Measurements from ENCODE around the gene HES1. TPM values are rescaled to one million over a fixed set of nuclear protein-coding genes. Genes with fewer than 3 reads are reported as not detected.
A peak's percentile ranks its signal among the peaks of the same experiment; 100 is the strongest.

HES1 gene
- total RNA-seq, 4 donors from 2014 or later = 89.9 to 196 (median 104) TPM

DNA sequence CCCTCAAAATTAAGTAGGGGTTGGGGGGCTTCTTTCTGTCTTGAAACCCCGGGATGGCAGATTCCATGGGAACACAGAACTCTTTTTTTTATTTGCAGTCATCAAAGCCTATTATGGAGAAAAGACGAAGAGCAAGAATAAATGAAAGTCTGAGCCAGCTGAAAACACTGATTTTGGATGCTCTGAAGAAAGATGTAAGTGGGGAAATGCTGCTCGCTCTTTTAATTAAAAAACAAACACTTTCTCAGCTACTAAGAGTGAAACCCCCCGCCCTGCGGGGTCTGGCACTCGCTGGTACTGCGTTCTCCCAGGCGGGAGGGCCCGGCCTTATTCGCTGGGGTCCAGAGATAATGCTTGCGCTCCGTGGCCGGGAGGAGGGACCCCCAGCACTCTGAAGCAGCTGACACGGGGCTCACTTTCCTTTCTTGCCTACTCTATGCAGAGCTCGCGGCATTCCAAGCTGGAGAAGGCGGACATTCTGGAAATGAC lies 615 bp downstream of the HES1 start:
- TF ChIP-seq POLR2A (IDR thresholded peaks at IDR 0.05) (no peak), POLR2AphosphoS5 (IDR thresholded peaks at IDR 0.05) (no peak), EP300 (IDR thresholded peaks at IDR 0.05; ENCODE audit: low read depth) (no peak)
- TF ChIP-seq, protein P1, sequence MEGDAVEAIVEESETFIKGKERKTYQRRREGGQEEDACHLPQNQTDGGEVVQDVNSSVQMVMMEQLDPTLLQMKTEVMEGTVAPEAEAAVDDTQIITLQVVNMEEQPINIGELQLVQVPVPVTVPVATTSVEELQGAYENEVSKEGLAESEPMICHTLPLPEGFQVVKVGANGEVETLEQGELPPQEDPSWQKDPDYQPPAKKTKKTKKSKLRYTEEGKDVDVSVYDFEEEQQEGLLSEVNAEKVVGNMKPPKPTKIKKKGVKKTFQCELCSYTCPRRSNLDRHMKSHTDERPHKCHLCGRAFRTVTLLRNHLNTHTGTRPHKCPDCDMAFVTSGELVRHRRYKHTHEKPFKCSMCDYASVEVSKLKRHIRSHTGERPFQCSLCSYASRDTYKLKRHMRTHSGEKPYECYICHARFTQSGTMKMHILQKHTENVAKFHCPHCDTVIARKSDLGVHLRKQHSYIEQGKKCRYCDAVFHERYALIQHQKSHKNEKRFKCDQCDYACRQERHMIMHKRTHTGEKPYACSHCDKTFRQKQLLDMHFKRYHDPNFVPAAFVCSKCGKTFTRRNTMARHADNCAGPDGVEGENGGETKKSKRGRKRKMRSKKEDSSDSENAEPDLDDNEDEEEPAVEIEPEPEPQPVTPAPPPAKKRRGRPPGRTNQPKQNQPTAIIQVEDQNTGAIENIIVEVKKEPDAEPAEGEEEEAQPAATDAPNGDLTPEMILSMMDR (IDR thresholded peaks at IDR 0.05) = no peak
- DNase-seq = no peak
- peaks cover 10 to 70% (median 51%) of the 10 kb centered on the region in 4 donors for H3K4me1 ChIP-seq
- in situ Hi-C loops (cut with MboI; ENCODE audit: low pct_ligation_motif_present in 1 of 4, low pct_unique_long_range_greater_than_20kb in 1 of 4, low sequenced_read_pairs in 3 of 4) (loop anchor here (10.0 to 25.0 kb wide), 3 partner anchors 176 to 352 kb away; no protein-coding TSS in a partner anchor), intact Hi-C loops (cut with DNase I; ENCODE audit: low total_unique reads) (loop anchor here (2.0 to 10.0 kb wide), 4 partner anchors 136 to 349 kb away; no protein-coding TSS in a partner anchor)
- H3K9me3 ChIP-seq = no peaks in the 10 kb centered on the region
- H3K27ac ChIP-seq = peak overlapping the region; percentile 95 to 97 (median 96)
- no peaks in the 10 kb centered on the region for H3K36me3 ChIP-seq
- 0 to 9% methylated on average over 3 to 16 of the region's 17 CpGs for WGBS, 2 donors (ENCODE audit: low coverage in 1 of 2)
- peak overlapping the region; percentile 51 to 73 (median 60) for H3K4me3 ChIP-seq
- no peaks in the 10 kb centered on the region for H3K27me3 ChIP-seq

DNA sequence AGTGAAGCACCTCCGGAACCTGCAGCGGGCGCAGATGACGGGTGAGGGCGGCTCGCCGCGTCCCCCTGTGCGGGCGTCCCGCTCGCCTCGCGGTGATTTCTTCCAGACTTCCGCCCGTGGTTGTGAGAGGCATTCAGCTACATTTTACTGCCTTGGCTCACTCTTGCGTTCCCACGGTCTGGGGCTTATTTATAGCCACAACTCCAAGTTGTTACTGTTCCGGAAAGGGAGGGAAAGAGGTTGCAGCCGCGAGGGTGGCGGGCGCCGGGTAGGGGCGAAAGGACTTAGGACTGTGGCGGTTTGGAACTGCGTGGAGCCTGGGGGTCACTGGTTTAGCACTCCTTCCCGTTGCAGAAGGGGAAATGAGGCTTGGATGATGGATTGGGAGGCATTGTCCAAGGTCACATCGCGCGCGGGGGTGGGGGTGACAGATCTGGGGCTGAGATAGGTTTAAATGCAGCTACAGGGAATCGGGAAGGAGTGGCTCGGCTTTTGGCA lies 1.1 kb downstream of the HES1 start:
- intact Hi-C loops (cut with DNase I; ENCODE audit: low total_unique reads) (loop anchor here (2.0 to 10.0 kb wide), 4 partner anchors 135 to 350 kb away; no protein-coding TSS in a partner anchor), in situ Hi-C loops (cut with MboI; ENCODE audit: low pct_ligation_motif_present in 1 of 4, low pct_unique_long_range_greater_than_20kb in 1 of 4, low sequenced_read_pairs in 3 of 4) (loop anchor here (10.0 to 25.0 kb wide), 3 partner anchors 175 to 352 kb away; no protein-coding TSS in a partner anchor)
- TF ChIP-seq POLR2A (IDR thresholded peaks at IDR 0.05) (peak; percentile 56), EP300 (IDR thresholded peaks at IDR 0.05; ENCODE audit: low read depth) (peak; percentile 53), POLR2AphosphoS5 (IDR thresholded peaks at IDR 0.05) (peak; percentile 73 to 80 (median 79))
- TF ChIP-seq, protein P1 (IDR thresholded peaks at IDR 0.05) = no peak
- peak; percentile 69 for DNase-seq
- WGBS, 2 donors (ENCODE audit: low coverage in 1 of 2) = 0% methylated on average over 7 to 34 of the region's 34 CpGs
- no peaks in the 10 kb centered on the region for H3K9me3 ChIP-seq
- no peaks in the 10 kb centered on the region for H3K36me3 ChIP-seq
- peak overlapping the region; percentile 51 to 73 (median 60) for H3K4me3 ChIP-seq
- no peaks in the 10 kb centered on the region for H3K27me3 ChIP-seq
- peaks cover 15 to 70% (median 52%) of the 10 kb centered on the region in 4 donors for H3K4me1 ChIP-seq
- peak overlapping the region; percentile 95 to 97 (median 96) for H3K27ac ChIP-seq

DNA sequence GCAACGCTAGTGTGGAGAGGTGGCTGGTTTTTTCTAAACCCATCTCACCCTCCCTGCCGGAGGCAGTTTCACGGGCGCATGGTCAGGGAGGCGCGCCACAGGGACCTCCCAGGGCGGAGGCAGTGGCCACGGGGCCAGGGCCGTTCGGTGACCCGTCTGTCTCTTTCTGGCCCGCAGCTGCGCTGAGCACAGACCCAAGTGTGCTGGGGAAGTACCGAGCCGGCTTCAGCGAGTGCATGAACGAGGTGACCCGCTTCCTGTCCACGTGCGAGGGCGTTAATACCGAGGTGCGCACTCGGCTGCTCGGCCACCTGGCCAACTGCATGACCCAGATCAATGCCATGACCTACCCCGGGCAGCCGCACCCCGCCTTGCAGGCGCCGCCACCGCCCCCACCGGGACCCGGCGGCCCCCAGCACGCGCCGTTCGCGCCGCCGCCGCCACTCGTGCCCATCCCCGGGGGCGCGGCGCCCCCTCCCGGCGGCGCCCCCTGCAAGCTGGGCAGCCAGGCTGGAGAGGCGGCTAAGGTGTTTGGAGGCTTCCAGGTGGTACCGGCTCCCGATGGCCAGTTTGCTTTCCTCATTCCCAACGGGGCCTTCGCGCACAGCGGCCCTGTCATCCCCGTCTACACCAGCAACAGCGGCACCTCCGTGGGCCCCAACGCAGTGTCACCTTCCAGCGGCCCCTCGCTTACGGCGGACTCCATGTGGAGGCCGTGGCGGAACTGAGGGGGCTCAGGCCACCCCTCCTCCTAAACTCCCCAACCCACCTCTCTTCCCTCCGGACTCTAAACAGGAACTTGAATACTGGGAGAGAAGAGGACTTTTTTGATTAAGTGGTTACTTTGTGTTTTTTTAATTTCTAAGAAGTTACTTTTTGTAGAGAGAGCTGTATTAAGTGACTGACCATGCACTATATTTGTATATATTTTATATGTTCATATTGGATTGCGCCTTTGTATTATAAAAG lies 1.8 kb downstream of the HES1 start:
- Histone ChIP-seq H3K27me3 (no peaks in the 10 kb centered on the region), H3K27ac (peak overlapping the region; percentile 95 to 97 (median 96)), H3K4me3 (peak overlapping the region; percentile 51 to 73 (median 60)), H3K4me1 (peaks cover 22 to 70% (median 56%) of the 10 kb centered on the region in 4 donors), H3K9me3 (no peaks in the 10 kb centered on the region), H3K36me3 (no peaks in the 10 kb centered on the region)
- peak; percentile 74 for DNase-seq
- intact Hi-C loops (cut with DNase I; ENCODE audit: low total_unique reads) = loop anchor here (2.0 to 10.0 kb wide), 4 partner anchors 135 to 350 kb away; no protein-coding TSS in a partner anchor
- WGBS, 2 donors (ENCODE audit: low coverage in 1 of 2) = 2 to 45% methylated on average over 1 to 65 of the region's 69 CpGs
- in situ Hi-C loops (cut with MboI; ENCODE audit: low pct_ligation_motif_present in 1 of 4, low pct_unique_long_range_greater_than_20kb in 1 of 4, low sequenced_read_pairs in 3 of 4) = loop anchor here (10.0 to 25.0 kb wide), 3 partner anchors 175 to 353 kb away; no protein-coding TSS in a partner anchor
- TF ChIP-seq POLR2AphosphoS5 (IDR thresholded peaks at IDR 0.05) (peak; percentile 43 to 57 (median 49)), EP300 (IDR thresholded peaks at IDR 0.05; ENCODE audit: low read depth) (no peak)
- TF ChIP-seq, protein P1 (IDR thresholded peaks at IDR 0.05) = peak in 4 of 5 experiments; percentile 23 to 39 (median 26)
